Measurements from ENCODE around the gene SULT2B1.
A peak's percentile ranks its signal among the peaks of the same experiment; 100 is the strongest.

Gene SULT2B1

GRCh38 chr19:48609571-48610108 lies 57.7 kb downstream of the SULT2B1 start:
- H3K4me3 ChIP-seq (ENCODE audit: low read length) = no peak overlapping the region
- H3K9me3 ChIP-seq (ENCODE audit: control insufficient read depth, low read depth, low read length) = no peaks in the 10 kb centered on the region
- no peak overlapping the region for H3K27ac ChIP-seq (ENCODE audit: low read length)
- no peak overlapping the region for H3K9ac ChIP-seq (ENCODE audit: low read length)
- H3K4me1 ChIP-seq (ENCODE audit: control insufficient read depth, low read depth, low read length) = peaks cover 8% of the 10 kb centered on the region
- no peaks in the 10 kb centered on the region for H3K36me3 ChIP-seq (ENCODE audit: control insufficient read depth, low read depth, low read length)
- no peaks in the 10 kb centered on the region for H3K27me3 ChIP-seq (ENCODE audit: control insufficient read depth, insufficient read depth, low read length)

- Histone ChIP-seq H3K9me3 (ENCODE audit: control insufficient read depth, low read depth, low read length) (no peaks in the 10 kb centered on the region), H3K27me3 (ENCODE audit: control insufficient read depth, insufficient read depth, low read length) (no peaks in the 10 kb centered on the region), H3K4me1 (ENCODE audit: control insufficient read depth, low read depth, low read length) (peaks cover 16% of the 10 kb centered on the region), H3K4me3 (ENCODE audit: low read length) (no peak overlapping the region), H3K9ac (ENCODE audit: low read length) (no peak overlapping the region), H3K27ac (ENCODE audit: low read length) (no peak overlapping the region), H3K36me3 (ENCODE audit: control insufficient read depth, low read depth, low read length) (peaks cover 18% of the 10 kb centered on the region)
Measured at GRCh38 chr19:48611872-48612271, 59.9 kb downstream of the SULT2B1 start.

- H3K27me3 ChIP-seq (ENCODE audit: control insufficient read depth, insufficient read depth, low read length) = no peaks in the 10 kb centered on the region
- H3K27ac ChIP-seq (ENCODE audit: low read length) = no peak overlapping the region
- H3K9ac ChIP-seq (ENCODE audit: low read length) = peak overlapping the region; percentile 64
- no peaks in the 10 kb centered on the region for H3K9me3 ChIP-seq (ENCODE audit: control insufficient read depth, low read depth, low read length)
- H3K36me3 ChIP-seq (ENCODE audit: control insufficient read depth, low read depth, low read length) = peaks cover 28% of the 10 kb centered on the region
- H3K4me3 ChIP-seq (ENCODE audit: low read length) = no peak overlapping the region
- H3K4me1 ChIP-seq (ENCODE audit: control insufficient read depth, low read depth, low read length) = peaks cover 21% of the 10 kb centered on the region
Measured at GRCh38 chr19:48613024-48613851, 61.3 kb downstream of the SULT2B1 start.

- peak overlapping the region; percentile 64 for H3K9ac ChIP-seq (ENCODE audit: low read length)
- peaks cover 21% of the 10 kb centered on the region for H3K4me1 ChIP-seq (ENCODE audit: control insufficient read depth, low read depth, low read length)
- H3K4me3 ChIP-seq (ENCODE audit: low read length) = peak overlapping the region; percentile 40
- H3K27ac ChIP-seq (ENCODE audit: low read length) = peak overlapping the region; percentile 71
- H3K9me3 ChIP-seq (ENCODE audit: control insufficient read depth, low read depth, low read length) = no peaks in the 10 kb centered on the region
- peaks cover 28% of the 10 kb centered on the region for H3K36me3 ChIP-seq (ENCODE audit: control insufficient read depth, low read depth, low read length)
- H3K27me3 ChIP-seq (ENCODE audit: control insufficient read depth, insufficient read depth, low read length) = no peaks in the 10 kb centered on the region
Measured at GRCh38 chr19:48613852-48614435, 62.0 kb downstream of the SULT2B1 start.

- Histone ChIP-seq H3K36me3 (ENCODE audit: control insufficient read depth, low read depth, low read length) (peaks cover 28% of the 10 kb centered on the region), H3K9ac (ENCODE audit: low read length) (peak within 1 kb of the TSS; percentile 64), H3K4me3 (ENCODE audit: low read length) (peak within 1 kb of the TSS; percentile 40), H3K27ac (ENCODE audit: low read length) (peak within 1 kb of the TSS; percentile 71), H3K9me3 (ENCODE audit: control insufficient read depth, low read depth, low read length) (no peaks in the 10 kb centered on the region), H3K4me1 (ENCODE audit: control insufficient read depth, low read depth, low read length) (peaks cover 21% of the 10 kb centered on the region), H3K27me3 (ENCODE audit: control insufficient read depth, insufficient read depth, low read length) (no peaks in the 10 kb centered on the region)
Measured at GRCh38 chr19:48614436-48615230, 62.7 kb downstream of the SULT2B1 start, which contains the start of gene FAM83E. FAM83E (minus strand) TSS chr19:48615076; CDS start chr19:48613372, 1,704 bp downstream.

GRCh38 chr19:48615231-48616040 lies 63.5 kb downstream of the SULT2B1 start:
- H3K4me3 ChIP-seq (ENCODE audit: low read length) = peak overlapping the region; percentile 40
- H3K36me3 ChIP-seq (ENCODE audit: control insufficient read depth, low read depth, low read length) = peaks cover 28% of the 10 kb centered on the region
- no peaks in the 10 kb centered on the region for H3K9me3 ChIP-seq (ENCODE audit: control insufficient read depth, low read depth, low read length)
- H3K27me3 ChIP-seq (ENCODE audit: control insufficient read depth, insufficient read depth, low read length) = no peaks in the 10 kb centered on the region
- peak overlapping the region; percentile 64 for H3K9ac ChIP-seq (ENCODE audit: low read length)
- H3K27ac ChIP-seq (ENCODE audit: low read length) = peak overlapping the region; percentile 71
- H3K4me1 ChIP-seq (ENCODE audit: control insufficient read depth, low read depth, low read length) = peaks cover 21% of the 10 kb centered on the region

- peaks cover 21% of the 10 kb centered on the region for H3K4me1 ChIP-seq (ENCODE audit: control insufficient read depth, low read depth, low read length)
- H3K27ac ChIP-seq (ENCODE audit: low read length) = no peak overlapping the region
- no peaks in the 10 kb centered on the region for H3K9me3 ChIP-seq (ENCODE audit: control insufficient read depth, low read depth, low read length)
- no peaks in the 10 kb centered on the region for H3K27me3 ChIP-seq (ENCODE audit: control insufficient read depth, insufficient read depth, low read length)
- no peak overlapping the region for H3K9ac ChIP-seq (ENCODE audit: low read length)
- peaks cover 28% of the 10 kb centered on the region for H3K36me3 ChIP-seq (ENCODE audit: control insufficient read depth, low read depth, low read length)
- no peak overlapping the region for H3K4me3 ChIP-seq (ENCODE audit: low read length)
Measured at GRCh38 chr19:48616041-48616436, 64.1 kb downstream of the SULT2B1 start.

GRCh38 chr19:48616491-48617056 lies 64.6 kb downstream of the SULT2B1 start:
- H3K4me3 ChIP-seq (ENCODE audit: low read length) = peak overlapping the region; percentile 94
- H3K4me1 ChIP-seq (ENCODE audit: control insufficient read depth, low read depth, low read length) = peaks cover 21% of the 10 kb centered on the region

GRCh38 chr19:48617146-48617937 lies 65.4 kb downstream of the SULT2B1 start:
- peaks cover 21% of the 10 kb centered on the region for H3K4me1 ChIP-seq (ENCODE audit: control insufficient read depth, low read depth, low read length)
- no peak overlapping the region for H3K27ac ChIP-seq (ENCODE audit: low read length)
- peak overlapping the region; percentile 96 for H3K9ac ChIP-seq (ENCODE audit: low read length)
- H3K9me3 ChIP-seq (ENCODE audit: control insufficient read depth, low read depth, low read length) = no peaks in the 10 kb centered on the region
- peak overlapping the region; percentile 94 for H3K4me3 ChIP-seq (ENCODE audit: low read length)
- H3K27me3 ChIP-seq (ENCODE audit: control insufficient read depth, insufficient read depth, low read length) = no peaks in the 10 kb centered on the region
- H3K36me3 ChIP-seq (ENCODE audit: control insufficient read depth, low read depth, low read length) = peaks cover 28% of the 10 kb centered on the region

More at GRCh38 chr19:48616491-48617056, 64.6 kb downstream of the SULT2B1 start:
- H3K27ac ChIP-seq (ENCODE audit: low read length) = no peak overlapping the region
- H3K9ac ChIP-seq (ENCODE audit: low read length) = no peak overlapping the region
- no peaks in the 10 kb centered on the region for H3K27me3 ChIP-seq (ENCODE audit: control insufficient read depth, insufficient read depth, low read length)
- peaks cover 28% of the 10 kb centered on the region for H3K36me3 ChIP-seq (ENCODE audit: control insufficient read depth, low read depth, low read length)
- H3K9me3 ChIP-seq (ENCODE audit: control insufficient read depth, low read depth, low read length) = no peaks in the 10 kb centered on the region
